Cardiac muscle cell (in vitro differentiated cells and primary cell): Measurements from ENCODE around the gene MED31. TPM values are rescaled to one million over a fixed set of nuclear protein-coding genes. Genes with fewer than 3 reads are reported as not detected.
"Not testable (repeated sequence)": the region's sequence is repeated elsewhere in the genome, so short reads cannot be mapped to it uniquely, and the experiment has no call there.

Source experiments
- DNase-seq, 2 donors: peaks; one replicate each; pipeline versions ENCODE4 v3.0.0 to v3.0.0-alpha.2; 2010 to 2017; ENCODE audit warnings: low read depth in 1 of 2, low spot score in 1 of 2
- H3K27ac ChIP-seq: fragments of 200-600 bp; sonication (generic); 2 replicates; pipeline ENCODE4 v1.5.1; 2016
- H3K27me3 ChIP-seq: fragments of 200-600 bp; sonication (generic); 2 replicates; pipeline ENCODE4 v1.6.0; 2016; ENCODE audit warnings: control low read depth
- H3K36me3 ChIP-seq: fragments of 200-600 bp; sonication (generic); 2 replicates; pipeline ENCODE4 v1.5.1; 2016; ENCODE audit warnings: control low read depth
- H3K4me1 ChIP-seq: fragments of 200-600 bp; sonication (generic); 2 replicates; pipeline ENCODE4 v1.8.1; 2017; ENCODE audit warnings: low read depth, mild to moderate bottlenecking, mixed run types
- H3K4me3 ChIP-seq: fragments of 200-600 bp; sonication (generic); 2 replicates; pipeline ENCODE4 v1.5.1; 2016; ENCODE audit warnings: mild to moderate bottlenecking
- H3K9me3 ChIP-seq: fragments of 200-600 bp; sonication (generic); 2 replicates; pipeline ENCODE4 v1.5.1; 2017; ENCODE audit warnings: low read depth, mild to moderate bottlenecking, control low read depth
- polyA plus RNA-seq: library from polyadenylated mRNA; unstranded; fragments of >200 nt; fragmentation: Nextera tagmentation; extraction: Ambion mirVana; gene quantifications from 2 replicates; pipeline ENCODE4 v1.2.1, GENCODE V29; 2016
- total RNA-seq: library from RNA; depleted of rRNA; stranded (reverse); fragments of >200 nt; gene quantifications from 2 replicates; pipeline ENCODE4 v1.2.3, GENCODE V29; 2016
- TF ChIP-seq, protein P1 (sequence below): IDR thresholded peaks from 2 replicates; pipeline ENCODE4 v1.5.1; 2012; ENCODE audit warnings: low read depth, mild to moderate bottlenecking, low read length

The MED31 gene
- total and polyA plus RNA-seq, 2 experiments from 2014 or later, result 7.1 to 72.6 TPM

- Histone ChIP-seq H3K9me3 (no peaks in the 10 kb centered on the region), H3K36me3 (no peaks in the 10 kb centered on the region), H3K27me3 (peaks cover 64% of the 10 kb centered on the region), H3K4me1 (peaks cover 4% of the 10 kb centered on the region), H3K4me3 (no peak overlapping the region), H3K27ac (no peak overlapping the region)
- TF ChIP-seq, protein P1, sequence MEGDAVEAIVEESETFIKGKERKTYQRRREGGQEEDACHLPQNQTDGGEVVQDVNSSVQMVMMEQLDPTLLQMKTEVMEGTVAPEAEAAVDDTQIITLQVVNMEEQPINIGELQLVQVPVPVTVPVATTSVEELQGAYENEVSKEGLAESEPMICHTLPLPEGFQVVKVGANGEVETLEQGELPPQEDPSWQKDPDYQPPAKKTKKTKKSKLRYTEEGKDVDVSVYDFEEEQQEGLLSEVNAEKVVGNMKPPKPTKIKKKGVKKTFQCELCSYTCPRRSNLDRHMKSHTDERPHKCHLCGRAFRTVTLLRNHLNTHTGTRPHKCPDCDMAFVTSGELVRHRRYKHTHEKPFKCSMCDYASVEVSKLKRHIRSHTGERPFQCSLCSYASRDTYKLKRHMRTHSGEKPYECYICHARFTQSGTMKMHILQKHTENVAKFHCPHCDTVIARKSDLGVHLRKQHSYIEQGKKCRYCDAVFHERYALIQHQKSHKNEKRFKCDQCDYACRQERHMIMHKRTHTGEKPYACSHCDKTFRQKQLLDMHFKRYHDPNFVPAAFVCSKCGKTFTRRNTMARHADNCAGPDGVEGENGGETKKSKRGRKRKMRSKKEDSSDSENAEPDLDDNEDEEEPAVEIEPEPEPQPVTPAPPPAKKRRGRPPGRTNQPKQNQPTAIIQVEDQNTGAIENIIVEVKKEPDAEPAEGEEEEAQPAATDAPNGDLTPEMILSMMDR, result no peak
- no peak for DNase-seq
These were observed 8.7 kb upstream of the MED31 start for GRCh38 chr17:6660101-6660500.

GRCh38 chr17:6658411-6658810 is 7.0 kb upstream of the MED31 start:
- DNase-seq, H3K4me3 ChIP-seq, H3K36me3 ChIP-seq, H3K27ac ChIP-seq, H3K9me3 ChIP-seq, H3K4me1 ChIP-seq: not testable (repeated sequence)
- H3K27me3 ChIP-seq, result peaks cover 79% of the 10 kb centered on the region

DNA sequence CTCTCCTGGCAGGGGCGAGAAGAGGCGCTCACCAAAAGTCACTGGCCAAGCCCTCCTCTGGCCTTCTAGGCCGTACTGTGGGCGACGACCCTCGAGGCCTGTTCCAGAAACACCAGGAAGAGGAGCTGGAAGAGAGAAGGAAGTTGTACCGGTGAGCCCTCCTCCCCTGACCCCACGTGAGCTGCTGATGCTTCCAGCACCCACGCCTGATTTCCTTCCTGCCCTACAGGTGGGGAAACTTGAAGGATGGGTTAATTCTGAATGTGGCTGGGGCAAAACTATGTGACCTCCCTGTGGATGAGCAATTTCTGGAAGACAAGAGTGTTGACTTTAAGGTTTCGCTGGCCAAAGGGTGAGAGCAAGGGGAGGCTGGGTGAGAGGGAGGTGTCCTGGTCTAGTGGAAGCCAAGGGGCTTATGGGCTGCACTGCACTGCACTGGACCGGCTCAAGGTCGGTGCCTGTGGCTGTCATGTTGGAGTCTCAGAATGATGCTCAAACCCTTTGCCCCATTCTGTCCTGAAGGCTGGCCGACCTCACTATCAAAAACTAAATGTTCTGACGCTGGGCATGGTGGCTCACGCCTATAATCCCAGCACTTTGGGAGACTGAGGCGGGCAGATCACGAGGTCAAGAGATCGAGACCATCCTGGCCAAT is 6.4 kb upstream of the MED31 start:
- Histone ChIP-seq H3K27ac (no peak overlapping the region), H3K4me1 (peaks cover 6% of the 10 kb centered on the region), H3K9me3 (no peaks in the 10 kb centered on the region), H3K4me3 (no peak overlapping the region), H3K27me3 (peaks cover 79% of the 10 kb centered on the region), H3K36me3 (no peaks in the 10 kb centered on the region)
- DNase-seq, result no peak
- TF ChIP-seq, protein P1, result no peak

DNA sequence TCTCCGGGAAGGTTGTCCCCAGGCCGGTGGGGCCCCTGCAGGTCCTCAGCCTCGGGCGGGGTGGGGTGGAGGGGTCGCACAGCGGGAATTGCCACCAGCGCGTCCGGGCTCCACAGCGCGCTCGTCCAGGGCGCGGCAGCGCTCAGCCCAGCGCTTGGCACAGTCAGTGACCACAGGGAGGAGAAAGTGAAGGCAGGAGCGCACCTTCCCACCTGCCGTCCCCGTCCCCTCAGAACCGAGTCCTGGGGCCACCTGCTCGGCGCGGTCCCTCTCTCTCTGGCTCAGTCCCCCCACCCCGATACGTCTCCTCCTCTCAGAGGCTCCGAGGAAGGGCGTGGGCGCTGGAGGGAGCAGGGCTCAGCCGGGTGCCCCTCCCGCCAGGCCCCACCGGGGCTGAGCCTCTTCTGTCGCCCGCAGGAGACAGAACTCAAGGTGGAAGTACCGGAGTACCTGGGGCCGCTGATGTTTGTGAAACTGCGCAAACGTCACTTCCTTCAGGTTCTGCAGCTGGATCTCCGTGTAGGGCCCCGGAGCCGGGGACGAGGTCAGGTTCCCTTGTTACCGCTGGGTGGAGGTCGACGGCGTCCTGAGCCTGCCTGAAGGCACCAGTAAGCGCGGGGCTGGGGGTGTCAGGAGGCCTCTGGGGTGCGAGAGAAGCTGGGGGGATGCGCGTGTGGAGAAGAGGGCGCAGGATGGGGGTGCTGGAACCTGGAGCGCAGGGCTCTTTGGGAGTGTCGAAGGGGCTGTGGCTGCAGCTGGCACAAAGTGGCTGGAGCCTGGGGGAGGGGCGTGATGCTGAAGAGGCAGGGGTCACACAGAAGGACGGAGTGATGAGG is 5.6 kb upstream of the MED31 start:
- H3K4me1 ChIP-seq, result peaks cover 11% of the 10 kb centered on the region
- not testable (repeated sequence) for DNase-seq, H3K27ac ChIP-seq, H3K36me3 ChIP-seq, H3K9me3 ChIP-seq
- peaks cover 76% of the 10 kb centered on the region for H3K27me3 ChIP-seq
- H3K4me3 ChIP-seq, result peak overlapping the region; percentile 27

DNA sequence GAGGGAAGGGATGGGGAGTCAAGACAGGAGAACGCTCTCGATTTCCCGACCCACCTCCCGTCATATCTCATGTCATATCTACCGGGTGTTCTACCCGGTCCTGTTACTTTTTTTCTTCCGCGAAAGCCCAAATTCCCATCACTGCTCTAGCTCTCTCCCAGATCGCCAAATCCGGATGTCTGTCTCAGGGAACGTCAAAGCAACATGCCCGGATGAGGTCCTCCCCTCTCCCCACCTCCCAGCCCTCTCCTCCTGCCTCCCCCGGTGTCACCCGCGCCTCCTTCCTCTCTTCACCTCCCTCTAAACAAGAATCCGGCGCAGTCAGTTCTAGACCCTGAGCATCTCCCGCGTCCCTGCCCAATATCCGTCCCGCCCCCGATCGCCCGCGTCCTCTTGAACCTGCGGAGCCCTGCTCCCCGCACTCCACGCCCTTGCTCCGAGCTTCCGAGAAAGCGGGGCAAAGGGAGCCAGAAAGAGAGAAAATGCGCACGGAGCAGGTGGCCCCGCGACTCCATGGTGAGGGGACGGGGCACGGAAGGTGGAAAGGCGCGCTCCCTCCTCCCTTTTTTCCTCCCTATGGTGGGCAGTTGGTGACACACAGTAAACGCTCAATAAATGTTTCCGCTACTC is 4.4 kb upstream of the MED31 start:
- H3K4me3 ChIP-seq, H3K27ac ChIP-seq, H3K9me3 ChIP-seq, H3K36me3 ChIP-seq, DNase-seq: not testable (repeated sequence)
- Histone ChIP-seq H3K4me1 (peaks cover 13% of the 10 kb centered on the region), H3K27me3 (peaks cover 66% of the 10 kb centered on the region)

DNA sequence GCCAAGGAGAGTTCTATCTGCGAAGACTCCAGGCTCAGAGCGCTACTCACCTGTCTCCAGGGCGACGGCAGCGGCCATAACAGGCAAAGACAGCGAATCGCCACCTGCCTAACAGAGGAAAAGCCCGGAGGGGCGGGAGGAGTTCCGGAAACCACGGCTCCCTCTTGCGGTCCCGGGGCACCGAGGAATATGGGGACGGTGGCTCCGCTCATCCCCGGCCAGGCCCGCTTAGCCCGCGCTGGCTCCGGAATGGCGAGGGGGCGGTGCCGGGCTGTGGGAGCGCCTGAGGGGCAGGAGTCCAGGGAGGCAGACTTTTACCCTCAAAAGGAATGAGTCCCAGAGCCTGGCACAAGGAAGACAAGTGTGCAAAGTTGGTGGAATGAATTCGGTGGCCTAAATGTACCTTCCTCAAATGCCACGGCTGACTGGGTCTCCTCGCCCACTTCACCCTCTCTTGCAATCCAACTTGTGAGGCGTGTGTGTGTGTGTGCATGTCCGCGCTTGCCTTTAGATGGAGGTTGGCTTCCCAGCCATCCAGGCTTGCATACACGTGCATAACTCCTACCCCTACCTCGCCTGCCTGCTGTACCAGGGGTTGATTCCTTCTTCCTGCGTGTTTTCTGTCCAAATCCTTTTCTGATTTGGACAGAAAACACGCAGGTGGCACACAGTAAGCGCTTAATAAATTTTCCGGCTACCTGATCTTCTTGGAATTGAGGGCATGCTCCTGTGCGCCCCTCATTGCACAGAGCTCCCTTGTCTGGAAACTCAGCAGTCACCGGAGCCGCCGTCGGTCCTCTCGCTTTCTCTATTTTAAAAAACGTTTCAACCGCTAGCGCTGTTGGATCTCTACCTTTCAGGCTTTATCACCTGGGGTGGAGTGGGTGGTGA is 3.7 kb upstream of the MED31 start:
- Histone ChIP-seq H3K4me1 (peaks cover 13% of the 10 kb centered on the region), H3K9me3 (no peaks in the 10 kb centered on the region), H3K36me3 (no peaks in the 10 kb centered on the region), H3K4me3 (peak overlapping the region; percentile 26), H3K27me3 (peaks cover 58% of the 10 kb centered on the region), H3K27ac (no peak overlapping the region)
- TF ChIP-seq, protein P1, result no peak
- peak in 1 of 2 donors; percentile 34 for DNase-seq
